ENCODE data around the gene DXO. TPM values are rescaled to one million over a fixed set of nuclear protein-coding genes. Genes with fewer than 3 reads are reported as not detected.
"Not testable (repeated sequence)": the region's sequence is repeated elsewhere in the genome, so short reads cannot be mapped to it uniquely, and the experiment has no call there.

DXO gene
- 10 to 100 TPM; 11.4 to 21.4 (median 15.4) TPM for polyA plus RNA-seq (ENCODE audit: insufficient read length in 10 of 10)
- long read RNA-seq, donor 1, partial matches to known transcripts = 0 of 3 reads
- long read RNA-seq, donor 1, other reads (novel, unspliced or antisense) = 0 of 3 reads
- long read RNA-seq, donor 2, partial matches to known transcripts = 0 of 1 reads
- long read RNA-seq, donor 2, other reads (novel, unspliced or antisense) = 0 of 1 reads
- long read RNA-seq, donor 3 = 0 reads
- long read RNA-seq, donor 4, partial matches to known transcripts = 0 of 2 reads
- long read RNA-seq, donor 4, other reads (novel, unspliced or antisense) = 0 of 2 reads
- long read RNA-seq, donor 5, transcript DXO-201 (7 exons, 1,628 nt) = major isoform, 5 of 7 reads
- long read RNA-seq, donor 5, partial matches to known transcripts = 0 of 7 reads
- long read RNA-seq, donor 5, other reads (novel, unspliced or antisense) = 0 of 7 reads
- long read RNA-seq, donor 6, partial matches to known transcripts = 0 of 6 reads
- long read RNA-seq, donor 6, other reads (novel, unspliced or antisense) = 0 of 6 reads
- long read RNA-seq, donor 7 = 0 reads
- long read RNA-seq, donor 8 = 0 reads
- long read RNA-seq, donor 9 = 0 reads

DNA sequence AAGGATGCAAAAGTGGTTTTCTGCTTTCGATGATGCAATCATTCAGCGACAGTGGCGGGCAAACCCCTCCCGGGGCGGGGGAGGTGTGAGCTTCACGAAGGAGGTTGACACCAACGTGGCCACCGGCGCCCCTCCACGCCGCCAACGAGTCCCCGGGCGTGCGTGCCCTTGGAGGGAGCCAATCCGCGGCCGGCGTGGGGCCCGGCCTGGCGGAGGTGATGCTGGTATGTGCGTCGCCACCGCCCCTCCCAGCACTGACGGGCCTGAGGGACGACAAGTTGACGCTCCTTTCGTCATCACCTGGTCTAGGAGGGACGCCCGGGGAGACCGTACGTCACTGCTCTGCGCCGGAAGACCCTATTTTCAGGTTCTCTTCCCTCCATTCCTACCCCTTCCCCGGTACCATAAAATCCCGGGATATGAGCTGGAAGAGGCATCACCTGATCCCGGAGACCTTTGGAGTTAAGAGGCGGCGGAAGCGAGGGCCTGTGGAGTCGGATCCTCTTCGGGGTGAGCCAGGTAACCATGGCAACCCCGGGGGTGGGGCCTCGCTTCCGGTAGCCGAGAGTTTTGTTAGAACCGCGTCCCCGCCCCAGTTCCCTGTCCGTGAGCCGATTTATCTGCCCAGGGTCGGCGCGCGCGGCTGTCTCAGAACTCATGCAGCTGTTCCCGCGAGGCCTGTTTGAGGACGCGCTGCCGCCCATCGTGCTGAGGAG lies at the start of gene DXO:
Gene DXO, minus strand, starts transcription at position 146 of the 716 bp plus-strand sequence. CDS start 463 bp downstream, outside the sequence.
- DNase-seq = peak; percentile 98 to 100 (median 98)

GRCh38 chr6:32014547-32014946 lies 42.6 kb upstream of the DXO start, which contains the start of gene C4B:
TSS of gene C4B (plus strand) at chr6:32014795. CDS start at chr6:32014846, 51 bp downstream.
- not testable (repeated sequence) for DNase-seq

- DNase-seq = not testable (repeated sequence)
Measured at GRCh38 chr6:32013738-32014137, 41.8 kb upstream of the DXO start.

DNA sequence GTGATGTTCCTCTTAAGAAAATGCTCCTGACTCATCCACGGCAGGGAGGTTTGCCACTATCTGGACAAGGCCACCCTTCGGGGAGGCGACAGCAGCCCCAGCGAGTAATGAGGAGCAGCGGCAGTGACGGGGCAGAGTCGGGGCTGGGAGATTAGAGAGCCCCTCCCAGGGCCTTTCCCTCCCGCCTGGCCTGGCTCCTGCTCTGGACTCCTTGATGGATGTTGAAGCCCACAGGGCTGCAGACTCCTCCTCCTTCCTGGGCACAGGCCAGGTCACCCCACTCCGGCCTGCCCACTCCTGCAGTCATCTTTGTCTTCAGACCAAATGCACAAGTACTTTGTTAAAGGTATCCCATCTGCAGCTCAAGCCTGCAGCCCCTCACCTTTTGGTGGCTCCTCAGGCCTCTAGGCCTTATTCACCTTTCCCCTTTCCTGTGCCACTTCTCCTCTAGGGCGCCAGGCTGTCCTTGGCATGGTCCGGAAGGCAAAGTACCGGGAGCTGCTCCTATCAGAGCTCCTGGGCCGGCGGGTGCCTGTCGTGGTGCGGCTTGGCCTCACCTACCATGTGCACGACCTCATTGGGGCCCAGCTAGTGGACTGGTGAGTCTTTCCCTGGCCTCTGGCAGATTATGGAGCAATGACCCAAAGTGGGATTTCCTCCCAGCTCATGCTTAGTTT lies 41.1 kb upstream of the DXO start:
- DNase-seq = not testable (repeated sequence)

DNA sequence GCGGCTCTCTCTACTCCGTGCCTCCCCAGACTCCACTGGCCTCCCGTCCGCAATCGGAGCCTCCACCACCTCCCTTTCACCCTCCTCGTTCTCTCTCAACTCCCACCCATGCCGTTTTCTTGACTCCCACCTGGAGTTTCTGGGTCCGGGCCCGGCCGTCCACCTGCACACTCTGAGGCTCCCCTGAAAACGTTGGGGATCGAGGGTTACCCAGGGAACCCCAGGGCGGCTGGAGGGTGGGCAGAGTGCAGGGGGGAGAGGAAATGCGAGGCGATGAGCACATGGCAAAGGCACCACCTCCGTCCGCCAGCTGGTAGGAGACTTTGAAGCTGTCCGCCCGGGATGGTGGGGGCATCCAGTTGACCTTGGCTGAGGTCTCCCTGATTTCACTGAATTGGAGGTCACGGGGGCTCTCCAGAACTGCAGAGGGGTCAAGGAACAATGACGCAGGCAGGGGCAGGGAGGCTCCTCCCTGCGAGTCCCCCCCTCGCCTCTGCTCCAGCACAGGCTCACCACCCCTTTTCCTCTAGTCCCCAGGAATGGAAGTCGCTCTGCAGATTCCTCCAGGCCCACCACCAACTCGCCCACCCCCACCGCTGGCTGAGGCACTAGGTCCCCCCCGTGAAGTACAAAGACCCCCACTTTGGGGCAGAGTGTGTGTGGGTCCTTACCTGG lies 39.1 kb upstream of the DXO start:
- DNase-seq = not testable (repeated sequence)

GRCh38 chr6:32009537-32009936 lies 37.6 kb upstream of the DXO start:
- DNase-seq = not testable (repeated sequence)

DNA sequence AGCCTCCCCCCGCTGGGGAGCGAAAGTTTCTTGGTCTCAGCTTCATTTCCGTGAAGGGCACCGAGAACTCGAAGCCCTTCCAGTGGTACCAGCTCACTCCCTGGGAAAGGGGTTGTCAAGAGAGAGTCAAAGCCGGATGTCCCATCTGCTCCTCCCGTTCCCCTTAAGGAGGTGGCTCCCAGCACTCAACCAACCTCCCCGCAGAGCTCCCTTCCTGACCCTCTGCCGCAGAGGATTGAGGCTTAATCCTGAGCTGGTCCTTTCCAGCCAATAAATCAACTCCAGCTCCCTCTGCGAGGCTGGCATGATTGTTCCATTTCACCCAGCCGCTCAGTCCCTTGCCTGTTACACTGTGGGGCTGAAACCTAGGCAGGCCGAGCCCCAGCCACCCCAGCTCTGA lies 36.7 kb upstream of the DXO start:
- DNase-seq = not testable (repeated sequence)

DNA sequence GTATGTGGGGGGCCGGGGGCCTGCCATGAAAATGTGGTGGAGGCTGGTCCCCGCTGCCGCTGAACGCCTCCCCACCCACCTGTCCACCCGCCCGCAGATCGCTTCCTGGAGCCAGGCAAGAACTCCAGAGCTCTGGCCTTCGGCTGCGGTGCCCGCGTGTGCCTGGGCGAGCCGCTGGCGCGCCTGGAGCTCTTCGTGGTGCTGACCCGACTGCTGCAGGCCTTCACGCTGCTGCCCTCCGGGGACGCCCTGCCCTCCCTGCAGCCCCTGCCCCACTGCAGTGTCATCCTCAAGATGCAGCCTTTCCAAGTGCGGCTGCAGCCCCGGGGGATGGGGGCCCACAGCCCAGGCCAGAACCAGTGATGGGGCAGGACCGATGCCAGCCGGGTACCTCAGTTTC lies 36.1 kb upstream of the DXO start:
- DNase-seq = not testable (repeated sequence)

GRCh38 chr6:32007086-32007485 lies 35.1 kb upstream of the DXO start:
- not testable (repeated sequence) for DNase-seq

DNA sequence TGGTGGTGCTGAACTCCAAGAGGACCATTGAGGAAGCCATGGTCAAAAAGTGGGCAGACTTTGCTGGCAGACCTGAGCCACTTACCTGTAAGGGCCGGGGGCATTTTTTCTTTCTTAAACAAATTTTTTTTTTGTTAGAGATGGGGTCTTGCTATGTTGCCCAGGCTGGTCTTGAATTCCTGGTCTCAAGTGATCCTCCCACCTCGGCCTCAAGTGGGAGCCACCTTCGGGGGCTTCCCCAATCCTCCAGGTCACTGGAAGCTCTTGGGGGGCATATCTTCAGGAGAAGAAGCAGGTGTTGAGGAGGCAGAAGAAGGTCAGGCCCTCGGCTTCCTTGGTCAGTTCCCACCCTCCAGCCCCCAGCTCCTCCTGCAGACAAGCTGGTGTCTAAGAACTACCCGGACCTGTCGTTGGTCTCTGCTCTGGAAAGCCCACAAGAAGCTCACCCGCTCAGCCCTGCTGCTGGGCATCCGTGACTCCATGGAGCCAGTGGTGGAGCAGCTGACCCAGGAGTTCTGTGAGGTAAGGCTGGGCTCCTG lies 34.1 kb upstream of the DXO start:
- DNase-seq = not testable (repeated sequence)

DNA sequence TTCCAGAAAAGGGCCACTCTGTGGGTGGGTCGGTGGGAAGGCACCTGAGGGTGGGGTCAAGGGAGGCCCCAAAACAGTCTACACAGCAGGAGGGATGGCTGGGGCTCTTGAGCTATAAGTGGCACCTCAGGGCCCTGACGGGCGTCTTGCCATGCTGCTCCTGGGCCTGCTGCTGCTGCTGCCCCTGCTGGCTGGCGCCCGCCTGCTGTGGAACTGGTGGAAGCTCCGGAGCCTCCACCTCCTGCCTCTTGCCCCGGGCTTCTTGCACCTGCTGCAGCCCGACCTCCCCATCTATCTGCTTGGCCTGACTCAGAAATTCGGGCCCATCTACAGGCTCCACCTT lies 33.6 kb upstream of the DXO start:
- DNase-seq = not testable (repeated sequence)

DNA sequence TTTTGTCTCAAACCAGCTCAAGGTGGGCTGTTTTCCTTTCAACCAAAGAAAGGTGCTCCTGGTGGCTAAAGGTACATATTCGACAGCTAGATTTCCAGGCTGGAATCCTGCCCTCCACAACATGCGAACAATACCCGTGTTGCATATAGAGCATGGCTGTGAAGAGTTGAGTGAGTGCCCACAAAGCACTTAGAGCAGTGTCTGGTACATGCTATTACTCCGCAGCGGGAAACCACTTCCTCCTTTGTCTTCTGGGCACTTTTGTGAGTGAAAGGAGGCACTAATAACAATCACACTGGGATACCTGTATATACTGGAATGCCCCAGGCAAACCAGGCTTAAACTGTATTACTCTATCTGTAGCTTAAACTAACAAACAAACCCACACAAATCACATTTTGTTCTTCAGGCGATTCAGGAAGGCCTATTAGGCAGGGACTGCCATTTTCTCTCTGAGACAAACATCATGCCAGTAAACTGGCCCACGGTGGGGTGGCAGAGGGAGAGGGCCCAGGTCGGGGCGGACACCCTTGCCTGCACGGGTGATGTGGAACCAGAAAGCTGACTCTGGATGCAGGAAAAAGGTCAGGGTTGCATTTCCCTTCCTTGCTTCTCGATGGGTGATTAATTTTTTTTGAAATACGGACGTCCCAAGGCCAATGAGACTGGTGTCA lies 33.1 kb upstream of the DXO start:
- not testable (repeated sequence) for DNase-seq

- DNase-seq = not testable (repeated sequence)
Measured at GRCh38 chr6:32004393-32004792, 32.5 kb upstream of the DXO start.

GRCh38 chr6:32003301-32003700 lies 31.4 kb upstream of the DXO start:
- DNase-seq = not testable (repeated sequence)

- not testable (repeated sequence) for DNase-seq
Measured at GRCh38 chr6:32002546-32003268, 30.8 kb upstream of the DXO start.

GRCh38 chr6:31996385-31996784 lies 24.4 kb upstream of the DXO start:
- DNase-seq = not testable (repeated sequence)

DNA sequence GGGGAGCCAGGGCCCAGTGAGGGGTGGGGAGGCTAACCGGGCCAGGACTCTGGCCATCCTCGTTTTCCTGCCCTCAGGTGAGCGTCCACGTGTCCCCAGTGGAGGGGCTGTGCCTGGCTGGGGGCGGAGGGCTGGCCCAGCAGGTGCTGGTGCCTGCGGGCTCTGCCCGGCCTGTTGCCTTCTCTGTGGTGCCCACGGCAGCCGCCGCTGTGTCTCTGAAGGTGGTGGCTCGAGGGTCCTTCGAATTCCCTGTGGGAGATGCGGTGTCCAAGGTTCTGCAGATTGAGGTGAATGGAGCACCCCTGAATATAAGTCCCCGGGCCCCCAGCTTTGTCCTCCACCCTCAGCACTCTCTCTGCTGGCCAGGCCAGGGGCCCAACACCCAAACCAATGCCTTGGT lies 22.5 kb upstream of the DXO start:
- DNase-seq = not testable (repeated sequence)

DNA sequence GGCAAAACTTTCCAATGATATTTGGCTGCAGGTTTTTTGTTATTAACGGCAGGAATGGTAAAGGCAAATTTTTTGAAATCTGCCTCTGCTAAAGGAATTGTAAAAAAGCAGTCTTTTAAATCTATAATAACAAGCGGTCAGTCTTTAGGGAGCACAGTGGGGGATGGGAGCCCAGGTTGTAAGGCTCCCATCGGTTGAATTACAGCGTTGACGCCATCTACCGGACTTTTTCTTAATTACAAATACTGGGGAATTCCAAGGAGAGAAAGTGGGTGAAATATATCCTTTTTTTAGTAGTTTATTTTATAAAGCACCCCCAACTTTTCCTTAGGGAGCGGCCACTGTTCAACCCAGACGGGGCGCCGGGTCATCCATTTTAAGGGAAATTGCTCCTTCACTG lies 17.4 kb upstream of the DXO start:
- not testable (repeated sequence) for DNase-seq

DNA sequence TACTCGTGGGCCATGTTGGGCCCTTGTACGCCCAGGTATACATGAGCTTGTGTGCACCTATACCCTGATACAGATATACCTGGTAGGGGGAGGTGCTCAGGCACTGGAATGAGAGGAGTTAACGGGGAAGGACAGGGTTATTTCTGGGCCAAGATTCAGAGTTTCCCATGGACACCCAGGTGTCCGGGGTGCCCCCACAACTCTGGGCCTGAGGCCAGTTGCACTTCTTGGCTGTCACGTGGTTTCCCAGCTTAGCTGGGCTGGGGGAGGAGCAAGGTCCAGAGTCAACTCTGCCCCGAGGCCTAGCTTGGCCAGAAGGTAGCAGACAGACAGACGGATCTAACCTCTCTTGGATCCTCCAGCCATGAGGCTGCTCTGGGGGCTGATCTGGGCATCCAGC lies 9.8 kb upstream of the DXO start, which contains the start of gene C4A:
Gene C4A, plus strand, starts transcription at position 314 of the 400 bp plus-strand sequence. Its CDS starts 51 bp downstream, at position 365.
- not testable (repeated sequence) for DNase-seq

Data from muscle of back (tissue), 13 donors.